HG03442 (cell line): ENCODE data around the gene UBR3.
"Not testable (repeated sequence)": the region's sequence is repeated elsewhere in the genome, so short reads cannot be mapped to it uniquely, and the experiment has no call there.

Experiments
- ATAC-seq: cut with Tn5 transposase; IDR thresholded peaks from one replicate; pipeline ENCODE4 v1.9.1; 2021; ENCODE audit warnings: mild to moderate bottlenecking, moderate library complexity; ENCODE audit not compliant: unreplicated experiment

UBR3 gene, protein sequence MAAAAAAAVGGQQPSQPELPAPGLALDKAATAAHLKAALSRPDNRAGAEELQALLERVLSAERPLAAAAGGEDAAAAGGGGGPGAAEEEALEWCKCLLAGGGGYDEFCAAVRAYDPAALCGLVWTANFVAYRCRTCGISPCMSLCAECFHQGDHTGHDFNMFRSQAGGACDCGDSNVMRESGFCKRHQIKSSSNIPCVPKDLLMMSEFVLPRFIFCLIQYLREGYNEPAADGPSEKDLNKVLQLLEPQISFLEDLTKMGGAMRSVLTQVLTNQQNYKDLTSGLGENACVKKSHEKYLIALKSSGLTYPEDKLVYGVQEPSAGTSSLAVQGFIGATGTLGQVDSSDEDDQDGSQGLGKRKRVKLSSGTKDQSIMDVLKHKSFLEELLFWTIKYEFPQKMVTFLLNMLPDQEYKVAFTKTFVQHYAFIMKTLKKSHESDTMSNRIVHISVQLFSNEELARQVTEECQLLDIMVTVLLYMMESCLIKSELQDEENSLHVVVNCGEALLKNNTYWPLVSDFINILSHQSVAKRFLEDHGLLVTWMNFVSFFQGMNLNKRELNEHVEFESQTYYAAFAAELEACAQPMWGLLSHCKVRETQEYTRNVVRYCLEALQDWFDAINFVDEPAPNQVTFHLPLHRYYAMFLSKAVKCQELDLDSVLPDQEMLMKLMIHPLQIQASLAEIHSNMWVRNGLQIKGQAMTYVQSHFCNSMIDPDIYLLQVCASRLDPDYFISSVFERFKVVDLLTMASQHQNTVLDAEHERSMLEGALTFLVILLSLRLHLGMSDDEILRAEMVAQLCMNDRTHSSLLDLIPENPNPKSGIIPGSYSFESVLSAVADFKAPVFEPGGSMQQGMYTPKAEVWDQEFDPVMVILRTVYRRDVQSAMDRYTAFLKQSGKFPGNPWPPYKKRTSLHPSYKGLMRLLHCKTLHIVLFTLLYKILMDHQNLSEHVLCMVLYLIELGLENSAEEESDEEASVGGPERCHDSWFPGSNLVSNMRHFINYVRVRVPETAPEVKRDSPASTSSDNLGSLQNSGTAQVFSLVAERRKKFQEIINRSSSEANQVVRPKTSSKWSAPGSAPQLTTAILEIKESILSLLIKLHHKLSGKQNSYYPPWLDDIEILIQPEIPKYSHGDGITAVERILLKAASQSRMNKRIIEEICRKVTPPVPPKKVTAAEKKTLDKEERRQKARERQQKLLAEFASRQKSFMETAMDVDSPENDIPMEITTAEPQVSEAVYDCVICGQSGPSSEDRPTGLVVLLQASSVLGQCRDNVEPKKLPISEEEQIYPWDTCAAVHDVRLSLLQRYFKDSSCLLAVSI (N-terminal part only)

DNA sequence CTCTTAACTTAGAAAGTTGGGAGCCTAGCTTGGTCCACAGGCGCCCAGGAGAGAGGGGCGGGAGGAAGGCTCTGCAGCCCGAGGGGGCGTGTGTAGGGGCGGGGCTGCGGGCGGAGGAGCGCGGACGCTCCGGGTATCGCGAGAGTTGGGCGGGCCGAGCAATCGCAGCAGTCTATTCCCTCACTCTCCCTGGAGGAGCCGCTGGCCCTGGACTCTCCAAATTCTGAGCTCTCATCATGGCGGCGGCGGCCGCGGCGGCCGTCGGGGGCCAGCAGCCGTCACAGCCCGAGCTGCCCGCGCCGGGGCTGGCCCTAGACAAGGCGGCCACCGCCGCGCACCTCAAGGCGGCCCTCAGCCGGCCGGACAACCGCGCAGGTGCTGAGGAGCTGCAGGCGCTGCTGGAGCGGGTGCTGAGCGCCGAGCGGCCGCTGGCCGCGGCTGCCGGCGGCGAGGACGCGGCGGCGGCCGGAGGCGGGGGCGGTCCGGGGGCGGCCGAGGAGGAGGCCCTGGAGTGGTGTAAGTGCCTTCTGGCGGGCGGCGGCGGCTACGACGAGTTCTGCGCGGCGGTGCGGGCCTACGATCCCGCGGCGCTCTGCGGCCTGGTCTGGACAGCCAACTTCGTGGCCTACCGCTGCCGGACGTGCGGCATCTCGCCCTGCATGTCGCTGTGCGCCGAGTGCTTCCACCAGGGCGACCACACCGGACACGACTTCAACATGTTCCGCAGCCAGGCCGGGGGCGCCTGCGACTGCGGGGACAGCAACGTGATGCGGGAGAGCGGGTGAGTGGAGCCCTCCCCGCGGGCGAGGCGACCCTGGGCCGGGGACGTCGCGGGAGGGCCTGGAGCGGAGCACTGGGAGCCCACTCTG is at the start of gene UBR3:
Gene UBR3 (plus strand): TSS at position 183 of the 869 bp plus-strand sequence. CDS start 54 bp downstream, at position 237.
- ATAC-seq = peak; percentile 77

DNA sequence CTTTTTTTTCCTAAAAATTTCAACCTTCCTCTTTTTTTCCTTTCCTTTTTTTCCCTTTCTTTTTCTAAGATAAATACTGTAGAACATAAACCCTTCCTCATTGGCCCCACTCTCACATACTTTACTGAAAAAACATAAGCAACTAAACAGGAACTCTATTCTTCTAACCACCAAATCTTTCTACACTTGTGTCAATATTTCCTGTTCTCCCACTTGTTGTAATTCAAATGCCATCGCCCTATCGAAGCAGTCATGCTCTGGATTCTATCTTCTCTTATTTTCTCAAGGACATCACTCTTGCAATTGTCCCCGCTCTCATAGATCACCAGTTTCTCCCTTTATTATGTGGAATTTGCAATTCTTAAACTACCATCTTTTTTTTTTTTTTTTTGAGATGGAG is 48.8 kb upstream of the UBR3 start:
- no peak for ATAC-seq

DNA sequence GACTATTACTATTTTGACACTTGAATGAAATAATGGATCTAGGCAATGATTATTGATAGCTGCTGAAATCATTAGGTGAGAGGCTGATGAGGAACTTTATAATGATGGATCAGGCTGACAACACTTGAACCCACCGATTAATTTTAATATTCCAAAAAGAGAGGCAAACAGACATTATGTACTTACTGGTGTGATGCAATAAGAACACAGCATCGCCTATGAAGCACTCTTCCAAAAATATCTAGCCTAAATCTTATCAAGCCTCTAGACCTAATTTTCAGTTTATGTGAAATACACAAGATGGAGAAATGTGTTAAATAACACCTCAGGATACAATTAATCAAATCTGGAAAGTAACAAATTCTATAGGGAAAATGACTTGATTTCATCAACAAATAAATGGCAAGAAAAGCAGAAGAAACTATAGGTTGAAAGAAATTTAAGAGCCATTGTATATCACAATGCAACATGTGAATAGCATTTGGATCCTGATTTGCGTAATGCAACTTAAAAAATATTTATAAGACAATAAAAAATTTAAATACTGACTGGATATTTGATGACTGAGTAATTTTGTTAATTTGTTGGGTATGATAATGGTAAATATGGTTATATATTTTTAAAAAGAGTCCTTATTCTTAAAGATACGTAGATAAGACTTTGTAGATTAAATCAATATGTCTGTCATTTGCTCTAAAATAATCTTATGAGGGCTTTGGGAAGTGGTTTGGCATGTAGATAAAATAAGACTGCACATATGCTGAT is 45.8 kb upstream of the UBR3 start:
- no peak for ATAC-seq

DNA sequence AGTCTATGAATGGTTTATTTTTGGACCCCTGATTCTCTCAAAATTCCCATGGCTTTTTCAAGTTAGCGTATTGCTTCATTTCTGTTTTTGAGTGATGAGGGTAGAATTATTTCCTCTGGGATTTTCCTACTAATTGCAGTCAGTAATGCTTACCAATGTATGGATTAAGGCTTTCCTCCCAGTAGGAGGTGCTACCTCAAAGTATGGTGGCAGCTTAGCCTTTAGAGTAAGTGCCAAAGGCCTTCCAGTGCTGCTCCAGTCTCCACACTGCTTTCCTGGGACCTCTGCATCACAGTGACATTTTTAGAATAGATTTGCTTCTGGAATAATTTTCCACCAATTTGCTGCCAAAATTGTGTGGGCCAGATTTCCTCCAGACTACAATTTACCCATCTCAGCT is 44.7 kb upstream of the UBR3 start:
- ATAC-seq = no peak

DNA sequence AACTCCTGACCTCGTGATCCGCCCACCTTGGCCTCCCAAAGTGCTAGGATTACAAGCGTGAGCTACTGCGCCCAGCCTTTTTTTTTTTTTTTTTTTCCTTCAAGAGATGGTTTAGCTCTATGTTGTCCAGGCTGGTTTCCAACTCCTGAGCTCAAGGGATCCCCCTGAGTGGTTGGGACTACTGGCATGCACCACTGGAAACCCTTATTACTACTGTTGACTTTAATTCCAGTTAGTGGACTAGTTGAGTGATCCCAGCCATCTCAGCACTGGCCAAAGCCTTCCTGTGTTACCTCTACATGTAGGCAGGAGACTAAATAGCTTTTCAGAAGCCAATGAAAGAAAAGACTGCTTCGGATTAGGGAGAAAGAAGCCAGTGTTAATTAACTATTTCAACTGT is 36.7 kb upstream of the UBR3 start:
- ATAC-seq = no peak

DNA sequence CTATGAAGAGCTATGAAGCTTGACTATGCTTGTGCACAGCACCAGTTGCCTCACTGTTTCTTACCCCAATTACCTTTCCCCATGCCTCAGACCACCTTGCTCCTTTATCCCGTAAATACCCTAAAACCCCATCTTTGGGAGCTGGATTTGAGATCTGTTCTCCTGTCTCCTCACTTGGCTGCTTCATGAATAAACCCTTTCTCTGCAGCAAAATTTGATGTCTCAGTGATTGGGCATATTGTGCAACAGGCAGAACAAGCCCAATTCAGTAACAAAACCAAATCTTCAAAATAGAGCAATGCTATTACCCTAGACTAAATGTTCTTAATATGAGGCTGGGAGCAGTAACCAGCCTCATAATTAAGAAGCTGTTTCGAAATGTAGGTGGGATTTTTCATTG is 32.1 kb upstream of the UBR3 start:
- ATAC-seq = no peak

DNA sequence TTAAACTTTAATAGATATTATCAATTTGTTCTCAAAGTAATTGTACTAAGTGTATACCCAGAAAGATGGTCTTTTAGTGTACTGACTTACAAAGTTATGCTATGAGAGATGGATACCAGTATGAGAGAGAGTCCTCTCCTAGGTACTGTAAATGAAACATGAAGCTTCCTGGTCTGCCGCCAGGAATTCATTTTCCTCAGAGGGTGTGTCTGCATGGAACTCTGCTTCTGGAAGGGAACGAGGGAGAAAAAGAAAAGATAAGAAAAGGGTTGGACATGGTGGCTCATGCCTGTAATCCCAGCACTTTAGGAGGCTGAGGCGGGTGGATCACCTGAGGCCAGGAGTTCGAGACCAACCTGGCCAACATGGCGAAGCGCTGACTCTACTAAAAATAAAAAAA is 30.8 kb upstream of the UBR3 start:
- ATAC-seq = no peak

DNA sequence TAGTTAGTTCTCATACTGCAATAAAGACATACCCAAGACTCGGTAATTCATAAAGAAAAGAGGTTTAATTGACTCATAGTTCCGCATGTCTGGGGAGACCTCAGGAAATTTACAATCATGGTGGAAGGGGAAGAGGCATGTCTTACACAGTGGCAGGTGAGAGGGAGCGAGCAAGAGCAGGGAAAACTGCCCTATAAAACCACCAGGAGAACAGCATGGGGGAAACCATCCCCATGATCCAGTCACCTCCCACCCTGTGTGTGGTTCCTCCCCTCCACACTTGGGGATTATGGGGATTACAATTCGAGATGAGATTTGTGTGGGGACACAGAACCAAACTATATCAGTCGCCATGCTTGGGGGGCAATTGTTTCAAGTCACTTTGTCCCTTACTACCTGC is 29.7 kb upstream of the UBR3 start:
- no peak for ATAC-seq

DNA sequence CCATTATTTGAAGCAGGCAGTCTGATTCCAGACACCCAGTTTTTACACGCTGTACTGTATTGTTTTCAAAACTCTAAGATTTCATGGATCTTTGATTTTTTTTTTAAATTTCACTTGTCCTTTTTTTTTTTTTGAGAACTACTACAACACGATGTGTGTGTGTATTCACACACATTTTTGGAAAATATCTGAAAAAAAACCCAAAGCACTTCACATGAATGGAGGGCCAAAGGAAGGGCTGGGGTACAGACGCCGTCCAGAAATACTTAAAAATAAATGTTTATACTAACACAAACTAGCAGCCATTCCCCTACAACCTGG is 28.9 kb upstream of the UBR3 start:
- no peak for ATAC-seq

DNA sequence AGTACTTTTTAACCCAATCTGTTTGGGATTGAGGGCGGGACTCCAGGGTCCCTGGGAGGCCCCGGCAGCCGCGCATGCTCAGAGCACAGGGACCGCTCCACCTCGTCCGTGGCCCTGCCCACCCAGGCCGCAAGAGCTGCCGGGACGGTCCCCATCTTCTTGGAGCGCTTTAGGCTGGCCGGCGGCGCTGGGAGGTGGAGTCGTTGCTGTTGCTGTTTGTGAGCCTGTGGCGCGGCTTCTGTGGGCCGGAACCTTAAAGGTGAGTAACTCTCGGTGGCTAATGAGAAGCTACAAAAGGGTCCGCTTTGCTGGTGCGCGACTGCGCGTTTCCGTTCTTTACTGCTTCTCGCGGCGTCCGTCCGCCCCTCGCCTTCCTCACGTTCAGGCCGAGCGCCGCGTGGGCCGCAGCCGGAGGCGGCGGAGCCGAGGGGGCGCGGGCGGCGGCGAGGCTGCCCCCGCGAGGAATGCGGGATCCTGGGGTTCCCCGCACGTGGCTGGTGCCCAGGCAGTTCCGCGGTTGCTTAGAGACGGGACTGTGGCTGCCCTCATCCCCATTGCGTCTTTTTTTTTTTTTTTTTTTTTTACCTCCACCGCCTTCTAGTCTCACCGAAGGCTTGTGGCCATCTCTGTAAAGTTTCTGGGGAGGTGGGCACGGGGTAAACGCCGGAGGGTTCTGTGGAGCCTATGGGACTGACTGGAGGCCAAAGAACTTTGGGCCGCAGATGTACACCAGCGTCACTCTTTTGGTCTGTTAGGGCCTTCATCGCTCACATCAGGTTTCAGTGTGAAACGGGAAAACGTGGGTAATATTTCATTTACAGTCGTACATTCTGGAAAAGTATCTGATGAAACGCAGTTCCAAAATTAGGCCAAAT is 28.3 kb upstream of the UBR3 start, which contains the start of gene SSB:
Gene SSB (plus strand): TSS at position 154 of the 875 bp plus-strand sequence. CDS start 2,090 bp downstream, outside the sequence.
- ATAC-seq = peak; percentile 95

DNA sequence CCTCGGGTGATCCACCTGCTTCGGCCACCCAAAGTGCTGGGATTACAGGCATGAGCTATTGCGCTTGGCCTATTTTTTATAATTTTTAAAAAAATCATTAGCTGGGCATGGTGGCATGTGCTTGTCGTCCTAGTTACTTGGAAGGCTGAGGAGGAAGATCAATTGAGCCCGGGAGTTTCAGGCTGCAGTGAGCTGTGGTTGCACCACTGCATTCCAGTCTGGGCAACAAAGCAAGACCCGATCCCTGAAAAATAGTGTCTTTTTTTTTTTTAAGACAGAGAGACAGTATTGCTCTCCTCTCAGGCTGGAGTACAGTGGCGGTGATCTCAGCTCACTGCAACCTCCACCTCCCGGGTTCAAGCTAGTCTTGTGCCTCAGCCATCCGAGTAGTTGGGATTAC is 23.8 kb upstream of the UBR3 start:
- ATAC-seq = no peak

DNA sequence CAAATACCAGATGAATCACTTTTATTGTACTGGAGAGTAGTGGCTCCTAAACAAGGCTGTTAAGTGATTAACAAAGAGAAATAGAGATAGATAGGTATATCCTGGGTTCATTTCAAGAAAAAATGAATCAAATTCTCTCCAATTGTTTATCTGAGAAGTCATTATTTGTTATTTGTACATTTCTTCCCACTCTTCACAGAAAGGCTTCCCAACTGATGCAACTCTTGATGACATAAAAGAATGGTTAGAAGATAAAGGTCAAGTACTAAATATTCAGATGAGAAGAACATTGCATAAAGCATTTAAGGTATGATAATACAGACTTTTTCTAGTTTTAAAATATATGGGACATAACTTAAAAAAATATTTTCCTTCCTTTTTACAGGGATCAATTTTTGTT is 20.7 kb upstream of the UBR3 start:
- ATAC-seq = no peak

DNA sequence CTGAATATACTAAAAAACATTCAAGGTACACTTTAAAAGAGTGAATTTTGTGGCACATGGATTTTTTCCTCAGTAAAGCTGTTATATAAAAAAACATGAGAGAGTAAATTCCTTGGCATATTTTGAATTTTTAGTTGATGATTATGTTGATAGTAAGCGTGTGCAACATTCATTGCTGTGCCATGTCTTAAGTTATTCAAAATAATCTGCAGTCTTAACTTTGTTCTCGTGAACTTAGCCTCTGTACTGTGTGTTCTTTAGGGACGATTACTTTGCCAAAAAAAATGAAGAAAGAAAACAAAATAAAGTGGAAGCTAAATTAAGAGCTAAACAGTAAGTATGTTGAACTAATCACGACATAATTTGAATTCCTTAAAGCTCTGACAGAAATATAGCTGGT is 19.0 kb upstream of the UBR3 start:
- ATAC-seq = no peak

DNA sequence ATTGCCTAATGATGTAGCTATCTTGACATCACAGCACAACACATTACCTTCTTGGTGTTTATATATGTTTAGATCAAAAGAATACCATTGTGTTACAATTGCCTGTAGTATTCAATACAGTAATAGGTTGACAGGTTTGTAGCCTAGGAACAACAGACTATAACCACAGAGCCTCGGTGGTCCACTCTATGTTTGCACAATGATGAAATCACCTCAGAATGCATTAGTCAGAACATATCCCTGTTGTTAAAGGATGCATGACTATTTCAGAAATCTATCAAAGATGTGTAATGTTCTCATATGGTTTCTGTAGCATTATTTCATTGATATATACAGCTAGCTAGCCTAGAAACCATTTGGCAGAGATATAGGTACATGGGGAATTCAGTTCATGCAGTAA is 11.4 kb upstream of the UBR3 start:
- ATAC-seq = no peak

DNA sequence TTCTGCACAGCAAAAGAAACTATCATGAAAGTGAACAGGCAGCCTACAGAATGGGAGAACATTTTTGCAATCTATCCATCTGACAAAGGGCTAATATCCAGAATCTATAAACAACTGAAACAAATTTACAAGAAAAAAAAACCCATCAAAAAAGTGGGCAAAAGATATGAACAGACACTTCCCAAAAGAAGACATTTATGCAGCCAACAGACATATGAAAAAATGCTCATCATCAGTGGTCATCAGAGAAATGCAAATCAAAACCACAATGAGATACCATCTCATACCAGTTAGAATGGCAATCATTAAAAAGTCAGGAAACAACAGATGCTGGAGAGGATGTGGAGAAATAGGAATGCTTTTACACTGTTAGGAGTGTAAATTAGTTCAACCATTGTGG is 10.3 kb upstream of the UBR3 start:
- not testable (repeated sequence) for ATAC-seq

DNA sequence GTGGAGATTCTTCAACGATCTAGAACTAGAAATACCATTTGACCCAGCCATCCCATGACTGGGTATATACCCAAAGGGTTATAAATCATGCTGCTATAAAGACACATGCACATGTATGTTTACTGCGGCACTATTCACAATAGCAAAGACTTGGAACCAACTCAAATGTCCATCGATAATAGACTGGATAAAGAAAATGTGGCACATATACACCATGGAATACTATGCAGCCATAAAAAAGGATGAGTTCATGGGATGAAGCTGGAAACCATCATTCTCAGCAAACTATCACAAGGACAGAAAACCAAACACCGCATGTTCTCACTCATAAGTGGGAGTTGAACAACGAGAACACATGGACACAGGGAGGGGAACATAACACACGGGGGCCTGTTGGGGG is 9.9 kb upstream of the UBR3 start:
- ATAC-seq = not testable (repeated sequence)

DNA sequence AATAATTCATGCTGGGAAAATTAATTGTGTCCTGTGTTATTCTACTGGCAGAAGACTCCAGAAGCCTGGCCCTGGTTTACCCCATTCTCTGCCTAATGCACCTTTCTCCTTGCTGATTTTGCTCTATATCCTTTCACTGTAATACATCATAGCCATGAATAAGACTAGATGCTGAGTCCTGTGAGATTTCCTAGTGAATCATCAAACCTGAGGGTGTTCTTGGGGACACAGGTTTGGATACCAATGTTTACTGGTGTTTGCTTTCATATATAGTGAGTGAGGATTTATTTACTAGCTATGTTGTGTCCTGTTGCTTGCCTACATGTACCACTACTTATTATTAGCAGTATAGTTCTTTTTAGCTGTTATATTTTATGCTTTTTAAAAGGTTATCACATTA is 9.0 kb upstream of the UBR3 start:
- ATAC-seq = no peak

DNA sequence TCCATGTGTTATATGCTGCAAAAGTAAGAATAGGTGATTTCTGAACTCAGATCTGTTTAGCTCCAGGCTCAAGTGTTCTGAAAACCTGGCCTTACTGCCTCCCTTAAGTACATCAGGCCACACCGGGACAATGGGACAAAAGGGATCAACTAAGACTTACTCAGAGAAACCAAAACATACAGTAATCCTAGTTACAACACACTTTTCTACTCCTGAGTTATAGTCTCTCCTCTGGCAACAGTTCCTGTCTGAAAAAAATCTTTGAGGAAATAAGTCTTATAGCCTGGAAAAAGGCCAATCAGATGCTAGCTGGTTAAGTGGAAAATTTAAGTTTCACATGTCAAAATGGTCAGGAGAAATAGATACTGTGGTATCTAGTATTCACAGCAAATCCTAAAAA is 8.1 kb upstream of the UBR3 start:
- no peak for ATAC-seq

DNA sequence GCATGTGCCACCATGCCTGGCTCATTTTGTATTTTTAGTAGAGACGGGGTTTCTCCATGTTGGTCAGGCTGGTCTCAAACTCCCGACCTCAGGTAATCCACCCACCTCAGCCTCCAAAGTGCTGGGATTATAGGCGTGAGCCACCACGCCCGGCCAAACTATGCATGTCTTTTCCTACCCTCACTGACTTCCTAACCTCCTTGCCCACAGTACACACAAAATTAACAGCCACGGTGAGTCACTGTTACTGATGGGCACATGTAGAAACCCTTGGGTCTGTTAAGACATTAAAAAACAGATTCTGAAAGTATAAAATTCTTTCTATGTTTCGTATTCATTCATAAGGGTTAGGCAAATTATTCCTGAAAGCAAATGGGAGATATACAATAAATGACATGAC is 7.2 kb upstream of the UBR3 start:
- ATAC-seq = not testable (repeated sequence)
